ENCODE measurements around the gene ALK. TPM values are rescaled to one million over a fixed set of nuclear protein-coding genes. Genes with fewer than 3 reads are reported as not detected.

The ALK gene
- total and polyA plus RNA-seq, 2 donors (not counting 1 experiment from before 2014, with no cell fraction given), result under 0.01 to 0.02 TPM

GRCh38 chr2:29879456-29879855 is 41.9 kb downstream of the ALK start:
- Histone ChIP-seq H3K79me2 (ENCODE audit: control insufficient read depth, insufficient read depth, low read length) (no peaks in the 10 kb centered on the region), H3K4me1 (ENCODE audit: control insufficient read depth, extremely low read depth, insufficient read depth, low read length) (no peaks in the 10 kb centered on the region), H3K4me2 (ENCODE audit: extremely low read depth, insufficient read depth, low read length) (no peak overlapping the region), H3K27ac (ENCODE audit: insufficient read depth, low read length) (no peak overlapping the region), H3K36me3 (ENCODE audit: control insufficient read depth, insufficient read depth, low read length) (no peaks in the 10 kb centered on the region), H3K27me3 (ENCODE audit: control insufficient read depth, insufficient read depth, low read length) (no peaks in the 10 kb centered on the region), H4K20me1 (ENCODE audit: control insufficient read depth, extremely low read depth, insufficient read depth, low read length) (no peaks in the 10 kb centered on the region), H3K4me3 (replicated peaks in 1 of 4; ENCODE audit: control extremely low read depth in 1 of 4, insufficient read depth in 1 of 4, low read depth in 3 of 4, low read length in 4 of 4) (no peak overlapping the region), H3K9ac (ENCODE audit: insufficient read depth, low read length) (no peak overlapping the region), H3K9me3 (ENCODE audit: control insufficient read depth, insufficient read depth, low read depth, low read length) (no peaks in the 10 kb centered on the region), H2AFZ (ENCODE audit: low read length) (no peak overlapping the region)
- DNase-seq (ENCODE audit: low read depth in 2 of 2), result no peak
- no peak for TF ChIP-seq CTCF (conservative IDR thresholded peaks at IDR 0.05 in 1 of 2, IDR thresholded peaks at IDR 0.05 in 1 of 2; ENCODE audit: low read depth in 1 of 2, low read length in 2 of 2)
- TF ChIP-seq EZH2 (IDR thresholded peaks at IDR 0.05; ENCODE audit: low read length, missing control alignments), result no peak

- Histone ChIP-seq H3K9me3 (ENCODE audit: control insufficient read depth, insufficient read depth, low read depth, low read length) (no peaks in the 10 kb centered on the region), H3K4me2 (ENCODE audit: extremely low read depth, insufficient read depth, low read length) (no peak overlapping the region), H3K4me1 (ENCODE audit: control insufficient read depth, extremely low read depth, insufficient read depth, low read length) (no peaks in the 10 kb centered on the region), H3K27me3 (ENCODE audit: control insufficient read depth, insufficient read depth, low read length) (no peaks in the 10 kb centered on the region), H4K20me1 (ENCODE audit: control insufficient read depth, extremely low read depth, insufficient read depth, low read length) (no peaks in the 10 kb centered on the region), H3K79me2 (ENCODE audit: control insufficient read depth, insufficient read depth, low read length) (no peaks in the 10 kb centered on the region), H3K27ac (ENCODE audit: insufficient read depth, low read length) (no peak overlapping the region), H3K9ac (ENCODE audit: insufficient read depth, low read length) (no peak overlapping the region), H2AFZ (ENCODE audit: low read length) (no peak overlapping the region), H3K4me3 (replicated peaks in 1 of 4; ENCODE audit: control extremely low read depth in 1 of 4, insufficient read depth in 1 of 4, low read depth in 3 of 4, low read length in 4 of 4) (no peak overlapping the region), H3K36me3 (ENCODE audit: control insufficient read depth, insufficient read depth, low read length) (no peaks in the 10 kb centered on the region)
- TF ChIP-seq CTCF (conservative IDR thresholded peaks at IDR 0.05 in 1 of 2, IDR thresholded peaks at IDR 0.05 in 1 of 2; ENCODE audit: low read depth in 1 of 2, low read length in 2 of 2), result no peak
- no peak for TF ChIP-seq EZH2 (IDR thresholded peaks at IDR 0.05; ENCODE audit: low read length, missing control alignments)
- DNase-seq (ENCODE audit: low read depth in 2 of 2), result peak in 1 of 2 donors; percentile 61
Measured at GRCh38 chr2:29878898-29879297, 42.5 kb downstream of the ALK start.

DNA sequence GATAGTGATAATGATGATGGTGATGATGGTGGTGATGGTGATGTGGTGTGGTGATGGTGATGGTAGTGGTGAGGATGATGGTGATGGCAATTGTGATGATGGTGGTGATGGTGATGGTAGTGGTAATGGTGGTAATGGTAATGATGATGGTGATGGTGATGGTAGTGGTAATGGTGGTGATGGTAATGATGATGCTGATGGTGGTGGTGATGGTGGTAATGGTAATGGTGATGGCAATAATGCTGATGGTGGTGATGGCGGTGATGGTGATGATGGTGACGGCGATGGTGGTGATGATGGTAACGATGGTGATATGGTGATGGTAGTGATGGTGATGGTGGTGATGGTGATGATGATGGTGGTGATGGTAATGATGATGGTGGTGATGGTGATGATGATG is 45.0 kb downstream of the ALK start:
- Histone ChIP-seq H4K20me1 (ENCODE audit: control insufficient read depth, extremely low read depth, insufficient read depth, low read length) (no peaks in the 10 kb centered on the region), H3K4me2 (ENCODE audit: extremely low read depth, insufficient read depth, low read length) (no peak overlapping the region), H3K27ac (ENCODE audit: insufficient read depth, low read length) (no peak overlapping the region), H3K79me2 (ENCODE audit: control insufficient read depth, insufficient read depth, low read length) (no peaks in the 10 kb centered on the region), H3K9me3 (ENCODE audit: control insufficient read depth, insufficient read depth, low read depth, low read length) (no peaks in the 10 kb centered on the region), H3K36me3 (ENCODE audit: control insufficient read depth, insufficient read depth, low read length) (no peaks in the 10 kb centered on the region), H3K4me1 (ENCODE audit: control insufficient read depth, extremely low read depth, insufficient read depth, low read length) (no peaks in the 10 kb centered on the region), H3K27me3 (ENCODE audit: control insufficient read depth, insufficient read depth, low read length) (no peaks in the 10 kb centered on the region), H3K4me3 (replicated peaks in 1 of 4; ENCODE audit: control extremely low read depth in 1 of 4, insufficient read depth in 1 of 4, low read depth in 3 of 4, low read length in 4 of 4) (no peak overlapping the region), H3K9ac (ENCODE audit: insufficient read depth, low read length) (no peak overlapping the region), H2AFZ (ENCODE audit: low read length) (no peak overlapping the region)
- no peak for DNase-seq (ENCODE audit: low read depth in 2 of 2)
- TF ChIP-seq EZH2 (IDR thresholded peaks at IDR 0.05; ENCODE audit: low read length, missing control alignments) (no peak), CTCF (conservative IDR thresholded peaks at IDR 0.05 in 1 of 2, IDR thresholded peaks at IDR 0.05 in 1 of 2; ENCODE audit: low read depth in 1 of 2, low read length in 2 of 2) (no peak)
